Tibial artery (tissue), 4 donors: Measurements from ENCODE around the gene ZBTB45.

ENCODE experiments used
- DNase-seq, 2 donors: peaks; one replicate each; pipeline ENCODE4 v3.0.0-alpha.2; 2019
- H3K27ac ChIP-seq, 2 donors: fragments of 200-600 bp; sonication (generic) in 1 of 2; 1 replicate in 1 of 2; 2 replicates in 1 of 2; pipeline ENCODE4 v1.5.1; 2018 to 2019; ENCODE audit warnings: mild to moderate bottlenecking in 1 of 2
- H3K27me3 ChIP-seq, 2 donors: fragments of 200-600 bp; sonication (generic) in 1 of 2; one replicate each; pipeline versions ENCODE4 v1.5.1 to v1.6.0; 2016 to 2019
- H3K36me3 ChIP-seq, 3 donors: fragments of 200-600 bp; sonication (generic) in 2 of 3; one replicate each; pipeline ENCODE4 v1.5.1; 2016 to 2019; ENCODE audit warnings: mild to moderate bottlenecking in 2 of 3
- H3K4me1 ChIP-seq, 4 donors: fragments of 200-600 bp; sonication (generic) in 2 of 4; 1 replicate in 3 of 4; 2 replicates in 1 of 4; pipeline ENCODE4 v1.5.1; 2016 to 2019
- H3K4me3 ChIP-seq, 2 donors: fragments of 200-600 bp; sonication (generic) in 1 of 2; 1 replicate in 1 of 2; 2 replicates in 1 of 2; pipeline ENCODE4 v1.5.1; 2018 to 2019; ENCODE audit warnings: mild to moderate bottlenecking in 2 of 2
- H3K9me3 ChIP-seq, 3 donors: fragments of 200-600 bp; sonication (generic) in 1 of 3; one replicate each; pipeline ENCODE4 v1.5.1; 2016 to 2019
- CTCF ChIP-seq, 2 experiments: fragments of 200-600 bp in 1 of 2; fragments of 450-650 bp in 1 of 2; IDR thresholded peaks; one replicate each; pipeline ENCODE4 v1.5.1; 2017 to 2019; ENCODE audit warnings: antibody characterized with exemption in 2 of 2, mild to moderate bottlenecking in 1 of 2, moderate library complexity in 1 of 2
- intact Hi-C: fragments of 100-400 bp; cut with DNase I; formaldehyde crosslinking; loops from one replicate; pipeline ENCODE4 v1.15.0; 2023; ENCODE audit warnings: low total_unique reads

The ZBTB45 gene

GRCh38 chr19:58552655-58553054, 33.0 kb upstream of the ZBTB45 start:
- Histone ChIP-seq H3K36me3 (peaks cover 58 to 72% (median 68%) of the 10 kb centered on the region in 3 donors), H3K9me3 (no peaks in the 10 kb centered on the region)

GRCh38 chr19:58551577-58552471, 32.2 kb upstream of the ZBTB45 start:
- DNase-seq: no peak
- H3K4me1 ChIP-seq: peaks cover 0 to 46% (median 37%) of the 10 kb centered on the region in 4 donors
- intact Hi-C loops: no loop called here
- H3K27me3 ChIP-seq: no peaks in the 10 kb centered on the region
- no peak overlapping the region for H3K4me3 ChIP-seq
- H3K9me3 ChIP-seq: no peaks in the 10 kb centered on the region
- peaks cover 65 to 77% (median 72%) of the 10 kb centered on the region in 3 donors for H3K36me3 ChIP-seq
- no peak for TF ChIP-seq CTCF (IDR thresholded peaks at IDR 0.05)
- H3K27ac ChIP-seq: no peak overlapping the region

More at GRCh38 chr19:58552655-58553054, 33.0 kb upstream of the ZBTB45 start:
- intact Hi-C loops: no loop called here
- no peak for TF ChIP-seq CTCF (IDR thresholded peaks at IDR 0.05)
- peaks cover 0 to 46% (median 37%) of the 10 kb centered on the region in 4 donors for H3K4me1 ChIP-seq
- DNase-seq: no peak
- no peaks in the 10 kb centered on the region for H3K27me3 ChIP-seq
- H3K27ac ChIP-seq: no peak overlapping the region
- H3K4me3 ChIP-seq: no peak overlapping the region

GRCh38 chr19:58551123-58551497, 31.5 kb upstream of the ZBTB45 start:
- H3K4me1 ChIP-seq: peaks cover 0 to 46% (median 37%) of the 10 kb centered on the region in 4 donors
- no peak overlapping the region for H3K27ac ChIP-seq
- no peaks in the 10 kb centered on the region for H3K27me3 ChIP-seq
- peaks cover 58 to 77% (median 68%) of the 10 kb centered on the region in 3 donors for H3K36me3 ChIP-seq
- H3K9me3 ChIP-seq: no peaks in the 10 kb centered on the region
- intact Hi-C loops: no loop called here
- no peak overlapping the region for H3K4me3 ChIP-seq
- no peak for DNase-seq
- TF ChIP-seq CTCF (IDR thresholded peaks at IDR 0.05): no peak

- H3K36me3 ChIP-seq: peaks cover 54 to 73% (median 66%) of the 10 kb centered on the region in 3 donors
- no peak overlapping the region for H3K4me3 ChIP-seq
Measured at GRCh38 chr19:58550362-58551122, 30.9 kb upstream of the ZBTB45 start.

More at GRCh38 chr19:58550362-58551122, 30.9 kb upstream of the ZBTB45 start:
- Histone ChIP-seq H3K9me3 (no peaks in the 10 kb centered on the region), H3K27ac (no peak overlapping the region), H3K4me1 (peaks cover 0 to 46% (median 38%) of the 10 kb centered on the region in 4 donors), H3K27me3 (no peaks in the 10 kb centered on the region)
- no peak for TF ChIP-seq CTCF (IDR thresholded peaks at IDR 0.05)
- DNase-seq: no peak
- intact Hi-C loops: no loop called here
